ENCODE data around the gene CERS4.
"Not testable (repeated sequence)": the region's sequence is repeated elsewhere in the genome, so short reads cannot be mapped to it uniquely, and the experiment has no call there.

The CERS4 gene

GRCh38 chr19:8194528-8195267, 14.5 kb upstream of the CERS4 start:
- H3K9me3 ChIP-seq, result no peaks in the 10 kb centered on the region
- H3K4me1 ChIP-seq (ENCODE audit: control insufficient read depth in 1 of 2, insufficient read depth in 1 of 2, low read depth in 1 of 2, low read length in 1 of 2), result peaks cover 45 to 47% of the 10 kb centered on the region in 2 experiments
- no peaks in the 10 kb centered on the region for H3K36me3 ChIP-seq
- H3K4me3 ChIP-seq (ENCODE audit: low read depth in 1 of 2, low read length in 1 of 2), result peak overlapping the region; percentile 35 to 54
- TF ChIP-seq CTCF (IDR thresholded peaks at IDR 0.05), result no peak
- H3K27me3 ChIP-seq, result no peaks in the 10 kb centered on the region
- peak overlapping the region; percentile 94 for H3K27ac ChIP-seq

GRCh38 chr19:8196271-8196927, 12.8 kb upstream of the CERS4 start:
- Histone ChIP-seq H3K4me1 (ENCODE audit: control insufficient read depth in 1 of 2, insufficient read depth in 1 of 2, low read depth in 1 of 2, low read length in 1 of 2) (peaks cover 45 to 47% of the 10 kb centered on the region in 2 experiments), H3K27ac (peak overlapping the region; percentile 94), H3K4me3 (ENCODE audit: low read depth in 1 of 2, low read length in 1 of 2) (no peak overlapping the region), H3K9me3 (no peaks in the 10 kb centered on the region), H3K27me3 (peaks cover 8% of the 10 kb centered on the region), H3K36me3 (no peaks in the 10 kb centered on the region)
- no peak for TF ChIP-seq CTCF (IDR thresholded peaks at IDR 0.05)

- H3K27ac ChIP-seq; H3K4me3 ChIP-seq (ENCODE audit: low read depth in 1 of 2, low read length in 1 of 2); H3K36me3 ChIP-seq; H3K4me1 ChIP-seq (ENCODE audit: control insufficient read depth in 1 of 2, insufficient read depth in 1 of 2, low read depth in 1 of 2, low read length in 1 of 2); H3K9me3 ChIP-seq: not testable (repeated sequence)
- H3K27me3 ChIP-seq, result peaks cover 46% of the 10 kb centered on the region
These were observed 5.7 kb upstream of the CERS4 start for GRCh38 chr19:8203288-8204120.

GRCh38 chr19:8204961-8205360, 4.2 kb upstream of the CERS4 start:
- Histone ChIP-seq H3K27ac (no peak overlapping the region), H3K27me3 (peaks cover 61% of the 10 kb centered on the region), H3K9me3 (no peaks in the 10 kb centered on the region), H3K4me3 (ENCODE audit: low read depth in 1 of 2, low read length in 1 of 2) (no peak overlapping the region), H3K36me3 (no peaks in the 10 kb centered on the region), H3K4me1 (ENCODE audit: control insufficient read depth in 1 of 2, insufficient read depth in 1 of 2, low read depth in 1 of 2, low read length in 1 of 2) (peaks cover 4 to 16% of the 10 kb centered on the region in 2 experiments)
- no peak for TF ChIP-seq CTCF (IDR thresholded peaks at IDR 0.05)

- peaks cover 4 to 16% of the 10 kb centered on the region in 2 experiments for H3K4me1 ChIP-seq (ENCODE audit: control insufficient read depth in 1 of 2, insufficient read depth in 1 of 2, low read depth in 1 of 2, low read length in 1 of 2)
- TF ChIP-seq CTCF (IDR thresholded peaks at IDR 0.05), result no peak
- no peaks in the 10 kb centered on the region for H3K9me3 ChIP-seq
- no peak overlapping the region for H3K4me3 ChIP-seq (ENCODE audit: low read depth in 1 of 2, low read length in 1 of 2)
- peaks cover 67% of the 10 kb centered on the region for H3K27me3 ChIP-seq
- no peak overlapping the region for H3K27ac ChIP-seq
- H3K36me3 ChIP-seq, result no peaks in the 10 kb centered on the region
These were observed 2.8 kb upstream of the CERS4 start for GRCh38 chr19:8206147-8207087.

GRCh38 chr19:8207326-8207725, 1.8 kb upstream of the CERS4 start:
- not testable (repeated sequence) for H3K4me3 ChIP-seq (ENCODE audit: low read depth in 1 of 2, low read length in 1 of 2); H3K9me3 ChIP-seq; H3K36me3 ChIP-seq; H3K27ac ChIP-seq
- Histone ChIP-seq H3K27me3 (peaks cover 75% of the 10 kb centered on the region), H3K4me1 (ENCODE audit: control insufficient read depth in 1 of 2, insufficient read depth in 1 of 2, low read depth in 1 of 2, low read length in 1 of 2) (peaks cover 4 to 16% of the 10 kb centered on the region in 2 experiments)

Data from neutrophil (primary cell).